Islet of Langerhans (tissue), 1 donor: ENCODE measurements around the gene TMEM185B.
"Not testable (repeated sequence)": the region's sequence is repeated elsewhere in the genome, so short reads cannot be mapped to it uniquely, and the experiment has no call there.

ENCODE experiments used
- FAIRE-seq: peaks from one replicate; lab custom pipeline; 2011; peaks lifted over from hg19 to GRCh38; lab: Jason Lieb, UNC

TMEM185B gene

GRCh38 chr2:120204945-120205670 is 18.1 kb downstream of the TMEM185B start:
- no peak for FAIRE-seq

GRCh38 chr2:120204417-120204816 is 18.8 kb downstream of the TMEM185B start:
- FAIRE-seq: no peak

GRCh38 chr2:120204022-120204405 is 19.2 kb downstream of the TMEM185B start:
- no peak for FAIRE-seq

- FAIRE-seq: no peak
Observed at GRCh38 chr2:120203251-120204021, 19.8 kb downstream of the TMEM185B start.

GRCh38 chr2:120199817-120200459 is 23.3 kb downstream of the TMEM185B start:
- not testable (repeated sequence) for FAIRE-seq

- no peak for FAIRE-seq
Observed at GRCh38 chr2:120195553-120195952, 27.6 kb downstream of the TMEM185B start.

- FAIRE-seq: no peak
Observed at GRCh38 chr2:120192280-120192679, 30.9 kb downstream of the TMEM185B start.

GRCh38 chr2:120189189-120189588 is 34.0 kb downstream of the TMEM185B start:
- FAIRE-seq: no peak

GRCh38 chr2:120182019-120182560 is 41.1 kb downstream of the TMEM185B start:
- FAIRE-seq: no peak

- no peak for FAIRE-seq
Observed at GRCh38 chr2:120180066-120180465, 43.1 kb downstream of the TMEM185B start.

GRCh38 chr2:120179396-120179795 is 43.8 kb downstream of the TMEM185B start:
- no peak for FAIRE-seq

GRCh38 chr2:120177973-120178372 is 45.2 kb downstream of the TMEM185B start:
- no peak for FAIRE-seq

- no peak for FAIRE-seq
Observed at GRCh38 chr2:120177001-120177621, 46.1 kb downstream of the TMEM185B start.

GRCh38 chr2:120176526-120176925 is 46.7 kb downstream of the TMEM185B start:
- FAIRE-seq: no peak

- FAIRE-seq: peak; percentile 68
Observed at GRCh38 chr2:120174963-120175581, 48.1 kb downstream of the TMEM185B start.
